SK-N-DZ (cell line): ENCODE results near the gene GRN.
"Not testable (repeated sequence)": the region's sequence is repeated elsewhere in the genome, so short reads cannot be mapped to it uniquely, and the experiment has no call there.

Experiments used
- DNase-seq: peaks from one replicate; pipeline ENCODE4 v3.0.0-alpha.2; 2015; ENCODE audit warnings: low spot score

GRN gene

DNA sequence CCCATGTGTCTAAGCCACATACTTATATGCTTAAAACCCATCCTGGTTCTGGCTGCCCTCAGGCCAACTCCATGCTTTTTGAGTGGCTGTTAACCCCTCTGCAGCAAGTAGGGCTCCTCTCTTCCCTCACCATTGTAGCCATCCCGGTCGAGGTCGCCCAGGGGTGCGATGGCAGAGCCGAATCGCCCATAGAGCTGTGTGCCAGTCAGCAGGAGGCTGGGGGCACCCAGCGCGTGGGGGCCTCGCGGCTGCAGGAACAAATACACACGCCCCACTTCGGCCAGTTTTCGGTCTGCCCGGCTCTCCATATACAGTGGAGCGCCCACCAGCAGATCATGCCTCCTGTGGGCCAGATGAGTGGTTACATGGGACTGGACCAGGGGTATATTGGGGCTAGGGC is 38.3 kb downstream of the GRN start:
- no peak for DNase-seq

DNA sequence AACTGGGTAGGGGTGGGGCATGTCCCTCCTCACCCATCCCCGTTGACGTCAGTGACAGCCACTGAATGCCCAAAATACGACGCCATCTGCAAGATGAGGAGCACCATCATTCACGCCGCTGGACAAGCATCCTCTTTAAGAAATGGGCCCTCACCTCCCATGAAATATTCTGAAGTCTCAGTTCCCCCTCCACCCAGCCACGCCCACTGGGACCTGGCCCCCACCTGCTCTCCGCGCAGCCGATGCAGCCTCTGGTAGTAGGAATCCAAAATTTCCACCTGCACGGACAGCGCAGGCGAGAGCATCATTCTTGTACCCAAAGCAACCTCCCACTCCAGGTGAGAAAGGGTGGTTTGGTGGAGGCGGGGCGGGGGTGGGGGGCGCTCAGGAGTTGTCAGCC is 38.8 kb downstream of the GRN start:
- DNase-seq = no peak

DNA sequence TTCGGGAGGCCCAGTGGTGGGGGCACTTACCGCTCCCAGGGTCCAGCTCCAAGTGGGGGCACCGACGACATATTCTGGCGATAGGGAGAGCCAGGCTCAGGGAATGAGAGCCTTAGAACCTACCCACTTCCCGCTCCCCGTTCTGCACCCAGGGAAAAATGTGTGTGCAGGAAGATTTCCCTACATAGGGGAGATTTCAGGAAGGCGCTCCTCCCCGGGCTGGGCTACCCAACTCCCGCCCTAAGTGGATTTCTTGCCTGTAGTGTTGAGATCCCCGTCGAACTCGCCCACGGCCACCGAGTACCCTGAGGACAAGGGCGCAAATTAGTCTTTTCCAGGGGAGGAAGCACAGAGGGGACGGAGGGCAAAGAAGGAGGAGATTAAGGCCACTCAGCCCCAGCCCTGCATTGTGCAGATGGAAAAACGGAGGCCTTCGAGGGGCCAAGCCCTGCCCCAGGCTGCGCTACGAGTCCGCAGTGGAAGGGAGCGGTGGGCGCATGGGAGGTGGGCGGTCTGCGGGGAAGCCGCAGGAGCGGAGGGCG is 39.2 kb downstream of the GRN start:
- no peak for DNase-seq

DNA sequence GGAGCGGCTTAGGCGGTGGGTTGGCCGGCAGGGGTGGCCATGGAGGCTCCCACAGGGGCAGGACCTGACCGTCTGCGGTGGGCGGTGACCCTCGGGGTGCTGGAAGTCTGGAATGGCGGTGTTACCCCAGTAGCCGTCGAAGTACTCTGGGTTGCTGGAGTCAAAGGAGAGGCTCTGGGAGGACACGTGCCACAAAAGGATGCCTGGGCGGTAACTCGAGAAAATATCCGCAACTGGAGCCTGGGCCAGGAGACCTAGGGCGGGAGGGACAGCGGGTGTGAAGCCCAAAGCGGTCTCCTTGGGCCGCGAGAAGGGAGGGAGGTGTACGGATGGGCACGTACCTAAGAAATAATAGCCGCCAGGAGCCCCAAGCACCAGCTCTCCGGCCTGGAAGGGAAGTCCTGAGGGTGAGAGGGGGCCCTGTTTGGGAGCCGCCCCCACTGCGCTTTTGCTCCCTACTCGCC is 39.8 kb downstream of the GRN start:
- DNase-seq = peak; percentile 51

DNA sequence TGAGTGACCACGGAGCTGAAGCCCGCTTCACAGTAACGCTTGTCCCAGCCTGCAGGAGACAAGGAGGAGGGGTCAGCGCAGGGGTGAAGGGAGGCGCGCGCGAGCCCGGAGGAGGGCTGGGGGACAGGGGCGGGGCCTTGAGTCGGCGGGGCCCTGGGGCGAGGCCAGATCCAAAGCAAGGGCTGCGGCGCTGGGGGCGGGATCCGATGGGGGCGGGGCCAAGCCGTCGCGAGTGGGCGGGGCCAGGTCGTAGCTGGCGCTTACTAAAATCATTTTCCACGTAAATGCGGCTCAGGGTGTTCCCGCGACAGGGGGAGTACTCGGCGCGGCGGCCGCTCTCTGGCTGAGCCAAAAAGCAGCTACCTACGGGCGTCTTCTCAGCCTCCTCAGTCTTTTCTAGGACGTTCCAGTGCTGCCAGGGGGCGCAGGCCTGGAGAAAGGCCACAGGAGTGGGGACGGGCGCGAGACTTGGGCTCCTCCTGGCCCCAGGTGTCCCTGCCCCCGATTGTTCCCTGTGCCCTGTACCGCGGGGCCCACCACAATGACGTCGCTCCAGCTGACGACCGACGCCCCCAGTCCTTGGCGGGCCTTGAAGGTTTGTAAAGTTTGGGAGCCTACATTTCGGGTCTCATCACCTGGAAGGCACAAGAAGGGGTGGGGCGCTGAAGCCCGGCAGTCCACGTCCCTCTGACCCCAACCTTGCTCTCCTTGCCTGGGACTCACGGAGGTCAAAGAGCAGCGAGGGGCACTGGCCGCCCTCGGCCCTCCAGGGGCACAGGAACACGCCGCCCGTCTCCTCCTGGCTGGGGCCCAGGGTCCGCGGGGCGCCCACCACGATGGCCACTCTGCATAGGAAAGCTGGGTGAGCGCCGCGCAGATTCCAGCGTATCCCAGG is 40.4 kb downstream of the GRN start:
- peak; percentile 88 for DNase-seq

DNA sequence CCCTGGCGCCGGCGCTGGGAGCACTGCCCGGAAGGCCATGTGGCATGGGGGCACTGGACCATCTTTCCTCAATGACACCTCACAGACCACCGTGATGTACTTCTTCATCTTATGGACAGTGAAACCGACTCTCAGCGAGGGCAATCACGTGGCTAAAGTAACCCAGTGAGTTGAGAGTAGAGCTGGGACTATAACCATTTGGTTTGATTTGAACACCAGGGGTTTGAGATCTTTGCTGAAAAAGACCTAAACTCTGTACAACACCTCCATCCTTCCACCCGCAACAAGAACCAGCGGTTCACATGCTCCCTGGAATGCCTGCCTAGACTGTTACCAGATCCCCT is 41.1 kb downstream of the GRN start:
- no peak for DNase-seq

DNA sequence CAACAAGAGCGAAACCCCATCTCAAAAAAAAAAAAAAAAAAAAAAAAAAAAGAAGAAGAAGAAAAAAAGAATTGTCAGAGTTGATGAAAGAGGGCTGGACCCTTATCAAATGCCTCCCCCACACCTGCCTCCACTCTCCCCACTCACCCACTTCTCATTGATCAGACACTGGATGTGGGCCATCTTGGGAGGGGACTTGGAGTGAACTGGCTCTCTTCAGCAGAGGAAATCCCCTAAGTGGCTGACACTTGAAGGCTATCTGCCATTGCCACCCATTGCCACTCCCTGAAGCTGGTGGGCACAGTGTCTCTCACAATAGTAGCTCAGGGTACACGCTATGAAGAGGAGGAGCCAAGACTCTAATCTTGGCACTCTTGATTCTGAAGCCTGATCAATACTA is 42.7 kb downstream of the GRN start:
- no peak for DNase-seq

DNA sequence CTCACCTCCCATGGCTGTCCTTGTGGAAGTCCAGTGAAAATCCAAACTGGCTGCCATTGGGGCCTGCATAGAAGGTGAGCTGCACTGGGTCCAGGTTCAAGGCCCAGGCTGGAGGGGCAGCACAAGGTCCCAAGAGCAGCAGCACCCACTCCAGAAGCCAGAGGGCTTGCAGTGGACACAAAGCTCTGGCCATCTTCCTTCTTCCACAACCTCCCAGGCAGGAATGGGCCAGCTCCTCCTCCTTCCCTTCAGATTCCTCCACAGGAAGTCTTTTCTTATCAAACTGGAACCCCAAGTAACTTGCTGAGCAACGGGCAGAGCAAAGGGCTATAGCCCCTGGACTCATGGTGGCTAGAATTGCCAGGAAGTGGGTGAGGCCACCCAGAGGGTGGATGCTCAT is 44.2 kb downstream of the GRN start, which contains the start of gene ITGA2B:
Gene ITGA2B, minus strand, starts transcription at position 369 of the 400 bp plus-strand sequence. Its CDS starts 176 bp downstream, at position 193.
- no peak for DNase-seq

DNA sequence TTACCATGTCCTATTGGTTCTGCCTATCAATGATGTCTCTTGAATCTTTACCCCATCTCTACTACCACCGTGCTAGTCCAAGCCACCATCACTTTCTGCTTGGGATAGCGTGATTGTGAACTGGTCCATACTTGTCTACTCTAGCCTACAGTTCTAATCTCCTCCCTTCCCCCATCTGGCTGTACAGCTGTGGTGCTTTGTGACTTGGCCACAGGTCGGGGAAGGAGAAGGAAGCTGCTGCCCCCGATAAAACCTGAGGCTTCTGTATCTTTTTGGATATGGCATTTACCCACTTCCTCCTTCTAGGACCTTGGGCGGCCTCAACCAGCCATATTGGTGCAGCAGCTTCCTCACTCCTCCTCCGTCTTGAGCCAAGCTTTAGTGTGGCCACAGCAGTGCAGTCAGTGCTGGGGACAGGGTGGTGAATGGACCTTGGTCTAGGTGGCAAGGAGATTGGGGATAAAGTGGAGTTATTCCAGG is 44.7 kb downstream of the GRN start:
- no peak for DNase-seq

DNA sequence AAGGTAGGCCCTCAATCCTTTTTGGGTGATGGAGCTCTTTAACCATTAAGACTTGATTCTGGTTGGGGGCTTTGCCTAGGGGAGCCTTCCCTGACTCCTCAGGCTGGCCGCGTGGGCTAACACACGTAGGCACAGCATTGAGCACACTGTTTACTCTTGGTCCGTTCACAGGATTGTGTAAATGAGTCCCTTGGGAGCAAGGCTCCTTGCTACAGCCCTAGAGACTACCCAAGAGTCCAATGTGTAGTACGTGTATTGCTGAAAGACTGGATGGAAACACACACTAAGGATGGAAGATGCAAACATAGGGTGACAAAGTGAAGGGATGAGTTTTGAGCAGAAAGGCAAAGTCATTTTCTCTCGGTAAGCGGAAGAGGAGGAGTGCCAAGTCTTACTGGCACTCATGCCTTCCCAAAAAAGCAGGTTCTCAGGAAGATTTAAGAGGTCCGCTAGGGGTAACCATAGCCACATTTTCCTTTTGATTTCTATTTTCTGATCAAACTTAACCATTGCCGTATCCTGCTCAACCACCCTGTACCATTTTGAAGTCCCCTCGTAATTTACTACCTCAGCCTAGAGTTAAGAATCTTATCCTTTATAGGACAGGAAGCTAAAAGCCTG is 45.3 kb downstream of the GRN start:
- no peak for DNase-seq

DNA sequence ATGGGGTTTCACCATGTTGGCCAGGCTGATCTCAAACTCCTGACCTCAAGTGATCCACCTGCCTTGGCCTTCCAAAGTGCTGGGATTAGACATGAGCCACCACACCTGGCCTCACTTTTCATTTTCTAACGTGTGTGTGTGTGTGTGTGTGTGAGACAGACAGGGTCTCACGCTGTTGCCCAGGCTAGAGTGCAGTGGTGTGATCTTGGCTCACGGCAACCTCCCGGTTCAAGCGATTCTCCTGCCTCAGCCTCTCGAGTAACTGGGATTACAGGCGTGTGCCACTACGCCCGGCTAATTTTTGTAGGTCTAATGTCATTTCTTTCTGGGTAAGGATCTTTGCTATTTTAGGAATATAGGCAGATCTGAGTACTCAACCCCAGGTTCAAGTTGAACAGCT is 49.0 kb downstream of the GRN start:
- DNase-seq = not testable (repeated sequence)

DNA sequence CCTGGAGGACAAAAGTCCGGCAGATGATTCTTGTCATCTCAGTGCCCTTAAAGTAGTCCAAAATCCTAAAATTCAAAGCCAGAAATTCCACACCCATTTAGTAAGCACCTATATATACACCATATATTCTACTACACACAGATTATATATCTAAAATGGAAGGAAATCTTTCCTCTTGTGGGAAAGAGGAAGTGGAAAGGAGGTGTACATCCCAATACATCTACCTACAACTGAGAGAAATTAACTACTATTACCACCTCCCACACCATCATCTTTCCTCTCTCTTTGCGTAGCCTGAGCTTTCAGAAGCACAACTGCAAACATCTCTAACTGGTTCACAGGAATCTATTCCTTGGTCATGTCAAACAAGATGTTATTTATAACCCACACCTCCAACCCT is 49.7 kb downstream of the GRN start:
- no peak for DNase-seq

DNA sequence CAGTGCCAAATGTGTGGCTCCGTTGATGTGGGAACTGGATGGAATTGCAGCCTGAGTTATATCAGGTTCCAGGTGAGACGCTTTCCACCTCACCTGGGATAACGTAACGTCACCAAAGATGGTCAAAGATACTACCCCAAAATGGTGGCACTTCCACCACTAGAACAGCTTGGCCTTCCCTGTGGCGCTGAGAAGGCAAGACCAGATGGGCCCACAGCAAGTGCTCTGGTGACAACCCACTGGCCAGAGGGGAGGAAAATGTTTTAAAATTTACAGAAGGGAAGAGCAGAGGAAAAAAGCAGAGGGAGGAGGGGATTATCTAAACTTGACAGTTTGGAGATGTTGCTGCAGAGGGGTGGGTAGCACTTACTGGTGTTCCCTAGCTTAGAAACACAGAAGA is 51.8 kb downstream of the GRN start:
- DNase-seq = no peak

DNA sequence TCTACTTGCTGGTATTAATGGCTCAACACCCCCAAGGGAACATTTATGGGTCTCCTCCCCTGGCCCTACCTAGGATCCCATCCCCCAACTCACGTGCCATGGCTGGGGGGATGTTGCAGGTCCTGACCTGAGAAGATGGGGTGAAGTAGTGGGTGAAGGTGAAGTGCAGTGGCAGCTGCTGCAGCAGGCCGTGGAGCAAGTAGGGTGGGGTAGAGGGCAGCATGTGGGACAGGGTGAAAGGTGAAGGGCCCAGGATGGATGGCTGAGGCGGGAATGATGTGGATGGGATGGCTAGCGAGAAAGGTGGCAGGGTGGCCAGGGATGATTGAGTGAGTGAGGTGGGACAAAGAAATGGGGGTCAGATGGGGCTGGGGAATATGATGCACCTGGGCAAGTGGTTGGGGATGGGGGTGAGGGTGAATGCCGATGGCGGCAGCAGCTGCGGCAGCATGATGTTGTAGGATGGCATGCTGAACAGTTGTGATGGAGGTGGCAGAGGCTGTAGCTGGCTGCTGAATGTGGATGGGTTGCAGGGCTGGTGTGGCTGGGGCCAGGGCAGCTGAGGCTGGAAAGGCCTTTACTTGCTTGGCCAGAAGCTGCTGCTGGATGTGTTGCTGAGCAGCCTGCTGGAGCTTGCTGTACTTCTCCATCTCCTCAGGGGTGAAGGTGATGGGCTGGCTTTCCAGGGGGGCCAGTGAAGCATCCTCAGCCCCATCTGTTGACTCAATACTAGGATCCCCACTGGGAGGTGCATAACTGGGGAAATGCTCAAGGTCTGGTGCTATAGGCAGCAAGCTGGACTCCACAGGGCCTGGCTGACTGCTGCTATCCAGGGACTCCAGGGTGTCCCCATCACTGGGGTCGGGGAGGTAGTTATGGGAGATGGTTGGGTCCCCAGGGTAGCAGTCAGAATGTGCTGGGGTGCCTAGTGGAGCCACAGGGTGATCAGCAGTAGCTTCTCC is 52.7 kb downstream of the GRN start:
- no peak for DNase-seq

DNA sequence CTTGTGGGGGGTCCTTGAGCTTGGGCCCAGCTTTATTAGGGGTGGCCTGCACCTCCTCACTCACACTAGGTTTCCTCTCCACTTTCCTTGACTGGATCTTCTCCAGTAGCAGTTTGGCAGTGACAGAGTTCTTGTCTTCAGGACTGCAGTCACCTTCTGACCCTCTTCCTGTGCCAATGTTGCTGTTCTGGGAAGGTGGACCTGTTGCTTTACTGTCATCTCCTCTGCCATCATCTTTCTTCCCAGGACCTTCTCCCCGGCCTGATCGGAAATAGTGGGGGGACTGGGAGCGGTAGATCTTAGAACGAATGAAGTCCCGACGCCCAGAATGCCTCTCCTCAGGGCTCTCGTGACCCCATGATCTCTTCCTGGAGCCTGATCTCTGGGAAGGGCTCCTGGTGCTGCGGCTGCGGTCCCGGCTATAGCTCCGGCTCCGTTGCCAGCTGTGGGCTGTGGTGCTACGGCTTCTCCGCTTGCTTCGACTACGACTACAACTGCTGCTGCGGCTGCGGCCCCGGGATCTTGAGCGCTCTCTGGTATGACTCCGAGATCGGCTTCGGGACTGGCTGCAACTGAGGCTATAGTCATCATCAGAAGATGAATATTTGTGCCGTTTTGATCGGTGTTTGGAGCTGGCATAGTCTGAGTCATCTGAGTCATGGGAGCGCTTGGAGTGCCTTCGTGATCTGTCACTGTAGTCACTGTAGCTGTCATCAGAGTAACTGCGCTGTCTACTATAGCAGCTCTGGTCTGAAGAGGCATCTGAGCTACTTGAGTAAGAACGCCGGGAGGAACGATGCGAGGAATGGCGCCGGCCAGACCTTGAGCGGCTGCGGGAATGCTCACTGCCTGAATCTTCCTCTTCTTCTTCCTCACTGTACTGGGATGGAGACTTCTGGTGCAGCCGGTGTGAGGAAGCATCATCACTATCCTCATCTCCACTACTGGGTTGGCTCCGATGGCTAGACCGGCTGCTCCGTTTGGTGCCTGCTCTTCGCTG is 53.9 kb downstream of the GRN start:
- DNase-seq = no peak

DNA sequence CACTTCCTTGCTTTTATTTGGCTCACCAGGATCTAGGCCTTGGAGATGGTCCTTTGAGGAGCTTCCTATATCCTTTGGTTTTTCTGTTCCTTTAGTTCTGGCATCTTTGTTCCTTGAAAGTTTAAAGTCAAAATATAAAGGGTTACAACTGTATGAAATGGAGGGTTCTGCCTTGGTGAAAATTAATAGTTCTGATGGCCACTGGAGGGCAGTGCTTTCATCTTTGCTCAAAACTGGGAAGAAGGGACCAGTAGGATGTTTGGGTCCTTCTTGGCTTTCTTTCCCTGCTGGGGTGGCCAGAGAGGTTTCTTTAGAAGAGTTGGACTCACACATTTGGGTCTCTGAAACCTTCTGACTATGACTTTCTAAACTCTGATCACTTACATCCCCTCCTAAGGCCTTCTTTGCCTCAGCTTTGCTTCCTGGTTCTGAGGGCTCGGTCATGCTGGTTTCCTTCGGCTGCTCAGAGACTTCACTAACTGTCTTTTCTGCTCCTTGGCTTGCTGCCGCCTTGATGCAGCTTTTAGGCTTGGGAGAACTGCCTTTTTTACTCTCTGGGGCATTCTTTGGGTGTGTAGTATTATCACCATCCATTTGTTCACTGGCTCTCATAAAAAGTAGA is 55.2 kb downstream of the GRN start:
- DNase-seq = no peak
